ENCODE measurements around the gene LY6G6F.

The LY6G6F gene

GRCh38 chr6:31739639-31740396 lies 33.2 kb downstream of the LY6G6F start, which contains the start of gene MSH5:
MSH5 (plus strand) TSS chr6:31740005; CDS start chr6:31740467, 462 bp downstream.
- H3K9me3 ChIP-seq = no peaks in the 10 kb centered on the region; the same call in 1 of the 2 replicates
- no peaks in the 10 kb centered on the region for H3K27me3 ChIP-seq
- H3K4me3 ChIP-seq (ENCODE audit: low read depth, low read length) = peak within 1 kb of the TSS; percentile 66
- DNase-seq = peak; percentile 98
- H3K4me1 ChIP-seq = peaks cover 4% of the 10 kb centered on the region
- H3K36me3 ChIP-seq = peaks cover 5% of the 10 kb centered on the region; the same call in 1 of the 2 replicates
- TF ChIP-seq CTCF (IDR thresholded peaks at IDR 0.05; ENCODE audit: low read depth, low read length) = no peak

DNA sequence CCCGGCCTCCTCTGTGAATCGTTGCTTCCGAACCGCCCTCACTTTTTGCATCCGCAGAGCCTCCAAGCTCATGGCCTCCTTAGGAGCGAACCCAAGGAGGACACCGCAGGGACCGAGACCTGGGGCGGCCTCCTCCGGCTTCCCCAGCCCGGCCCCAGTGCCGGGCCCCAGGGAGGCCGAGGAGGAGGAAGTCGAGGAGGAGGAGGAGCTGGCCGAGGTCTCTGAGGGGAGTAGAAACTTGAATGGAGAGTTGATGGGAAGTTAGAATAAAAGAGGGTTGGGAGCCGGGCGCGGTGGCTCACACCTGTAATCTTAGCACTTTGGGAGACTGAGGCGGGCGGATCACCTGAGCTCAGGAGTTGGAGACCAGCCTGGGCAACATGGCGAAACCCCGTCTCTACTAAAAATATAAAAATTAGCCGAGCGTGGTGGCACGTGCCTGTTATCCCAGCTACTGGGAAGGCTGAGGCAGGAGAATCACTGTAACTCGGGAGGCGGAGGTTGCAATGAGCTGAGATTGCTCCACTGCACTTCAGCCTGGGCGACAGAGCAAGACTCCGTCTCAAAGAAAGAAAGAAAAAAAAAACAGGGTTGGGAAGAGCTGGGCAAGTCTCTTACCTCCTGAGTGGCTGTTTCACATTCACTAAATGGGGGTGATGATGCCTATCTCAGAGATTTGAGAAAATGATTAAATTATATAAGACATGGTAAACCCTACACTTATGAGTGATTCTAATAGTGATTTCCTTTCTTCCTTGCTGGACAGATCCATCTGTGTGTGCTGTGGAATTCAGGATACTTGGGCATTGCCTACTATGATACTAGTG lies 33.9 kb downstream of the LY6G6F start:
- H3K4me3 ChIP-seq (ENCODE audit: low read depth, low read length) = peak overlapping the region; percentile 66
- H3K9me3 ChIP-seq = no peaks in the 10 kb centered on the region; the same call in 1 of the 2 replicates
- H3K36me3 ChIP-seq = peaks cover 5% of the 10 kb centered on the region; the same call in 1 of the 2 replicates
- no peaks in the 10 kb centered on the region for H3K27me3 ChIP-seq
- TF ChIP-seq CTCF (IDR thresholded peaks at IDR 0.05; ENCODE audit: low read depth, low read length) = no peak
- no peak for DNase-seq
- H3K4me1 ChIP-seq = peaks cover 4% of the 10 kb centered on the region

DNA sequence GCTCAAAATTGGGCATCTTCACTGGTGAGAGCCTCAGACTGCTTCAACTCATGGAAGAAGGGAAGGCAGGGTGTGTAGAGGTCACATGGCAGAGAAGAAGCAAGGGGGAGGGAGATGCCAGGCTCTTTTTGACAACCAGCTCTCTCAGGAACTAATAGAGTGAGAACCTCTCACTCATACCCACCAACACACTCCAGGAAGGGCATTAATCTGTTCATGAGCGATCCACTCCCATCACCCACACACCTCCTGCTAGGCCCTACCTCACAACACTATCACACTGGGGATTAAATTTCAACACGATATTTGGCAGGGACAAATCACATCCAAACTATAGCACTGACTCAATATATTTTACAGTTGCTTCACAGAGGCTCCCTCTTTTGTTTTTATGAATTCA lies 35.1 kb downstream of the LY6G6F start:
- no peak for TF ChIP-seq CTCF (IDR thresholded peaks at IDR 0.05; ENCODE audit: low read depth, low read length)
- Histone ChIP-seq H3K4me3 (ENCODE audit: low read depth, low read length) (no peak overlapping the region), H3K4me1 (peaks cover 4% of the 10 kb centered on the region; the same call in 1 of the 2 replicates), H3K36me3 (peaks cover 5% of the 10 kb centered on the region), H3K9me3 (no peaks in the 10 kb centered on the region; the same call in 1 of the 2 replicates), H3K27me3 (no peaks in the 10 kb centered on the region)
- no peak for DNase-seq

- no peaks in the 10 kb centered on the region for H3K27me3 ChIP-seq
- no peak for DNase-seq
- H3K4me3 ChIP-seq (ENCODE audit: low read depth, low read length) = no peak overlapping the region
- H3K9me3 ChIP-seq = no peaks in the 10 kb centered on the region; the same call in 1 of the 2 replicates
- H3K4me1 ChIP-seq = peaks cover 4% of the 10 kb centered on the region; the same call in 1 of the 2 replicates
- peaks cover 5% of the 10 kb centered on the region for H3K36me3 ChIP-seq
- no peak for TF ChIP-seq CTCF (IDR thresholded peaks at IDR 0.05; ENCODE audit: low read depth, low read length)
These were observed 36.2 kb downstream of the LY6G6F start for GRCh38 chr6:31742894-31743293.

DNA sequence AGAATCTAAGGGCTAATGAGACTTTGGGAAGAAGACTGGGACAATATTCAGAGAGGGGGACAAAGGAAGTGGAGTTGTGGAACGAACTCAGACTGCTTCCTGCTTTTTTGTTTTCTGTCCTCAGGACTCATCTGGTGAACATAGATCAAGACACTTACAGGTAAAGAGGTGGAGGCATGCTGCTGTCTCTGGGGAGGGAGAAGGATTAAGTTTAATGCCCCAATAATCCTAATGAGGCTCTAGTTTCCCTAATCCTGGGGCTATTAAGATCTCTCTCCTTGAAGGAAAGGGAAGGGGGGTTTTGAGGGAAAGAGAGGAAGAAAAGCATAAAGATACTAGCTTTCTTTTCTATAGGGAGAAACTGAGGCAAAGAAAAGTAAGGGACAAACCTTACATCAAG lies 37.8 kb downstream of the LY6G6F start:
- Histone ChIP-seq H3K36me3 (peaks cover 5% of the 10 kb centered on the region), H3K4me1 (peaks cover 4% of the 10 kb centered on the region; the same call in 1 of the 2 replicates)
- TF ChIP-seq CTCF (IDR thresholded peaks at IDR 0.05; ENCODE audit: low read depth, low read length) = no peak

More for the DNA sequence above, 37.8 kb downstream of the LY6G6F start:
- Histone ChIP-seq H3K9me3 (no peaks in the 10 kb centered on the region; the same call in 1 of the 2 replicates), H3K27me3 (no peaks in the 10 kb centered on the region), H3K4me3 (ENCODE audit: low read depth, low read length) (no peak overlapping the region)
- no peak for DNase-seq

All from BE2C (cell line).